ENCODE results near the gene SEPTIN12. TPM values are rescaled to one million over a fixed set of nuclear protein-coding genes. Genes with fewer than 3 reads are reported as not detected.

SEPTIN12 gene
- polyA plus RNA-seq, 1 donor (not counting 4 experiments of a cell fraction or from before 2014, with no cell fraction given): not detected

DNA sequence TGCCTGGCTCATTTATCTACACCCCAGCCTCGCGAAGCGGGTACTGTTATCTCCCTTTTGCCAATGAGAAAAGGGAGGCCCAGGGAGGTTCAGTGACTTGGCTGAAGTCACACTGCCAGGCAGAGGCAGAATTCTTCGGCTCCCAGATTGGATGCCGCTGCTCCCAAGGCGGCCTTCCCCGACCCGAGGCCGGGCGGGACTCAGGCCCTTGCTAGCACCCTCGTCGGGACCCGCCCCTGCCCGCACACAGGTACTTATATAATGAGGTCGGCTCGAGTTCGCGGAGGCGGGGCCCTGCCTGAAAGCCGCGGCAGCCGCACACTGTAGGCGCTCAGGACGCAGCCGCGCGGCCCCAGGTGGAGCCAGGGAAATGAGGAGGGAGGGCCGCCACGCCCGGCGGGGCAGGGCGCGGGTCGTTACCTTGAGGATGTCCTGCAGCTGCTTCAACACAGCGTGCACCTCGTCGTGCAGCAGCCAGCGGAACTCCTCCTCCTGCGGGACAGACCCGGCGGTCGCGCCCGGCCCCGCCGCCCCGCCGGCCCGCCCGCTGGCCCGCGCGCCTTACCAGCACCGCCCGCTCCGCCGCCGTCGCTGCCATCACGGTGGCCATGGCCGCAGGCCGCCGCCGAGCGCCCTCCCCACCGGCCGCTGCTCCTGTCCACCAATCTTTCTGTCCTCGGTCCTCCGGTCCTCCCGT lies 14.0 kb upstream of the SEPTIN12 start, which contains the start of gene ROGDI:
Gene ROGDI, minus strand, starts transcription at position 672 of the 697 bp plus-strand sequence. Its CDS starts 62 bp downstream, at position 610.
- no peaks in the 10 kb centered on the region for H4K20me1 ChIP-seq (ENCODE audit: control insufficient read depth, extremely low read depth, insufficient read depth, low read length)
- DNase-seq (ENCODE audit: low read depth, low spot score): no peak
- dilution Hi-C loops (cut with MboI; ENCODE audit: extremely low pct_ligation_motif_present, low sequenced_read_pairs): no loop called here
- H3K4me3 ChIP-seq (ENCODE audit: control insufficient read depth in 2 of 3, extremely low read depth in 1 of 3, insufficient read depth in 2 of 3, low read depth in 1 of 3, low read length in 3 of 3): peak within 1 kb of the TSS; percentile 58 to 67 (median 66)
- H3K36me3 ChIP-seq (ENCODE audit: control insufficient read depth in 2 of 2, extremely low read depth in 1 of 2, insufficient read depth in 2 of 2, low read length in 2 of 2): peaks cover 8 to 14% of the 10 kb centered on the region in 2 experiments
- no peak for FAIRE-seq
- peaks cover 25% of the 10 kb centered on the region for H3K4me1 ChIP-seq (ENCODE audit: control insufficient read depth, extremely low read depth, insufficient read depth, low read length)
- no peaks in the 10 kb centered on the region for H3K27me3 ChIP-seq (ENCODE audit: control insufficient read depth, extremely low read depth, insufficient read depth, low read length)
- peak within 1 kb of the TSS; percentile 59 for H3K9ac ChIP-seq (ENCODE audit: control insufficient read depth, extremely low read depth, insufficient read depth, low read length)
- H3K9me3 ChIP-seq (ENCODE audit: control insufficient read depth, low read depth, low read length): no peaks in the 10 kb centered on the region
- peak within 1 kb of the TSS; percentile 84 for H3K4me2 ChIP-seq (ENCODE audit: control insufficient read depth, extremely low read depth, insufficient read depth, low read depth, low read length)
- H3K9me1 ChIP-seq (ENCODE audit: control insufficient read depth, extremely low read depth, insufficient read depth, low read length): no peaks in the 10 kb centered on the region
- peak within 1 kb of the TSS; percentile 70 for H2AFZ ChIP-seq (ENCODE audit: control insufficient read depth, low read length)
- no peaks in the 10 kb centered on the region for H3K79me2 ChIP-seq (ENCODE audit: control insufficient read depth, insufficient read depth, low read length)
- peak within 1 kb of the TSS; percentile 39 for H3K27ac ChIP-seq (ENCODE audit: control insufficient read depth, insufficient read depth, low read length)
- no peak for TF ChIP-seq EZH2 (IDR thresholded peaks at IDR 0.05; ENCODE audit: low read length)
- TF ChIP-seq, protein P1, sequence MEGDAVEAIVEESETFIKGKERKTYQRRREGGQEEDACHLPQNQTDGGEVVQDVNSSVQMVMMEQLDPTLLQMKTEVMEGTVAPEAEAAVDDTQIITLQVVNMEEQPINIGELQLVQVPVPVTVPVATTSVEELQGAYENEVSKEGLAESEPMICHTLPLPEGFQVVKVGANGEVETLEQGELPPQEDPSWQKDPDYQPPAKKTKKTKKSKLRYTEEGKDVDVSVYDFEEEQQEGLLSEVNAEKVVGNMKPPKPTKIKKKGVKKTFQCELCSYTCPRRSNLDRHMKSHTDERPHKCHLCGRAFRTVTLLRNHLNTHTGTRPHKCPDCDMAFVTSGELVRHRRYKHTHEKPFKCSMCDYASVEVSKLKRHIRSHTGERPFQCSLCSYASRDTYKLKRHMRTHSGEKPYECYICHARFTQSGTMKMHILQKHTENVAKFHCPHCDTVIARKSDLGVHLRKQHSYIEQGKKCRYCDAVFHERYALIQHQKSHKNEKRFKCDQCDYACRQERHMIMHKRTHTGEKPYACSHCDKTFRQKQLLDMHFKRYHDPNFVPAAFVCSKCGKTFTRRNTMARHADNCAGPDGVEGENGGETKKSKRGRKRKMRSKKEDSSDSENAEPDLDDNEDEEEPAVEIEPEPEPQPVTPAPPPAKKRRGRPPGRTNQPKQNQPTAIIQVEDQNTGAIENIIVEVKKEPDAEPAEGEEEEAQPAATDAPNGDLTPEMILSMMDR (optimal IDR thresholded peaks at IDR 0.05 in 1 of 3, IDR thresholded peaks at IDR 0.05 in 1 of 3, conservative IDR thresholded peaks at IDR 0.05 in 1 of 3; ENCODE audit: extremely low read depth in 1 of 3, insufficient read depth in 2 of 3, low read length in 3 of 3): no peak

DNA sequence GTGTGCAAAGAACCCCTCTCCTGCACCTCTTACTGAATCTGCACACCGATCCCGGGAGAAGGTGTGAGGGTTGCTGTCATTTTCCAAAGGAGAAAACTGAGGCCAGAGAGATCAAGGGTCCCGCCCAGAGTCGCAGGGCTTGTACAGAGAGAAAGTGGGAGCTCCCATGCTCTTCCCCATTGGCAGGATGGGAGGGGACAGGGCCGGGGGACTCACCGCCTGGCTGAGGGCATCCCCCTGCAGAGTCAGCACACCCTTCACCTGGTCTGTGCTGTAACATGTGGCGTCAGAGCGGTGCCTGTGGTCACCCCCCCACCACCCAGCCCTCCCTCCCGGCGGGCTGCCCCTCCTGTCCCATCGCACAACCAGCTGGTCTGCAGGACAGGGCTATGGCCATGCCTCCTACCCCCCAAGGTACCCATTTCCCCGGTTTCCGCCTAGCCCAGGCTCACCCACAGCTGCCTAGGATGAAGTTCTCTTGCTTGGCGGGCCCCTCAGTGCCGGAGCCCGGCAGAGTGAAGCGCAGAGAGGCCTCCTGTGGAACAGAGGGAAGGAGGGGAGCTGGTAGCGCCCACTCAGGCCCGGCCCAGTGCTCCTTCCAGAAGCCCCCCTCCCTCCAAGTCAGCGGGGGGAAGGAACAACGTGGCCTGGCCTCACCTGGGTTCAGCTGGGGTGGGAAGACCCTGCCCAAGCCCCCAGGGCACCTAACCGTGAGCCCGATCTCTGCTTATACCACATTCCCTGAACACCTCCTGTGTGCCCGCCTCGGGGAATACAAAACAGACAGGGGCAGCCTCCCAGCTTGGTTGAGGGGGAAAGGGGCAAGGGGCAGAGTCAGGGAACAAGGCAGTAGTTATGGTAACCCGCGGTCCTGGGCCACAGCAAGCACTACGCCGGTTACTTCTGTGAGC lies 13.2 kb upstream of the SEPTIN12 start:
- FAIRE-seq: no peak
- dilution Hi-C loops (cut with MboI; ENCODE audit: extremely low pct_ligation_motif_present, low sequenced_read_pairs): no loop called here
- no peak for DNase-seq (ENCODE audit: low read depth, low spot score)
- Histone ChIP-seq H3K27ac (ENCODE audit: control insufficient read depth, insufficient read depth, low read length) (peak overlapping the region; percentile 39), H2AFZ (ENCODE audit: control insufficient read depth, low read length) (peak overlapping the region; percentile 70), H3K4me3 (ENCODE audit: control insufficient read depth in 2 of 3, extremely low read depth in 1 of 3, insufficient read depth in 2 of 3, low read depth in 1 of 3, low read length in 3 of 3) (peak overlapping the region; percentile 58 to 67 (median 66)), H3K27me3 (ENCODE audit: control insufficient read depth, extremely low read depth, insufficient read depth, low read length) (no peaks in the 10 kb centered on the region), H3K9me3 (ENCODE audit: control insufficient read depth, low read depth, low read length) (no peaks in the 10 kb centered on the region), H3K79me2 (ENCODE audit: control insufficient read depth, insufficient read depth, low read length) (no peaks in the 10 kb centered on the region), H3K4me1 (ENCODE audit: control insufficient read depth, extremely low read depth, insufficient read depth, low read length) (peaks cover 25% of the 10 kb centered on the region), H3K9me1 (ENCODE audit: control insufficient read depth, extremely low read depth, insufficient read depth, low read length) (no peaks in the 10 kb centered on the region), H3K4me2 (ENCODE audit: control insufficient read depth, extremely low read depth, insufficient read depth, low read depth, low read length) (peak overlapping the region; percentile 84), H4K20me1 (ENCODE audit: control insufficient read depth, extremely low read depth, insufficient read depth, low read length) (no peaks in the 10 kb centered on the region), H3K9ac (ENCODE audit: control insufficient read depth, extremely low read depth, insufficient read depth, low read length) (peak overlapping the region; percentile 59), H3K36me3 (ENCODE audit: control insufficient read depth in 2 of 2, extremely low read depth in 1 of 2, insufficient read depth in 2 of 2, low read length in 2 of 2) (peaks cover 8 to 14% of the 10 kb centered on the region in 2 experiments)
- TF ChIP-seq, protein P1 (optimal IDR thresholded peaks at IDR 0.05 in 1 of 3, IDR thresholded peaks at IDR 0.05 in 1 of 3, conservative IDR thresholded peaks at IDR 0.05 in 1 of 3; ENCODE audit: extremely low read depth in 1 of 3, insufficient read depth in 2 of 3, low read length in 3 of 3): no peak
- TF ChIP-seq EZH2 (IDR thresholded peaks at IDR 0.05; ENCODE audit: low read length): no peak

All from keratinocyte (primary cell).